ENCODE data around the gene TRIM39. TPM values are rescaled to one million over a fixed set of nuclear protein-coding genes. Genes with fewer than 3 reads are reported as not detected.
A peak's percentile ranks its signal among the peaks of the same experiment; 100 is the strongest.
"Not testable (repeated sequence)": the region's sequence is repeated elsewhere in the genome, so short reads cannot be mapped to it uniquely, and the experiment has no call there.

The TRIM39 gene
- total RNA-seq = 10 to 100 TPM; 12.2 to 23.3 (median 16.2) TPM

- ATAC-seq (ENCODE audit: low FRiP score in 2 of 2) (peak; percentile 89 to 93), DNase-seq (peak; percentile 90 to 98)
- TF ChIP-seq CTCF (IDR thresholded peaks at IDR 0.05) (peak in 1 of 6 experiments; percentile 29), POLR2A (IDR thresholded peaks at IDR 0.05) (peak in 3 of 4 donors; percentile 76 to 94 (median 93)), EP300 (IDR thresholded peaks at IDR 0.05) (peak in 1 of 4 donors; percentile 67), POLR2AphosphoS5 (IDR thresholded peaks at IDR 0.05) (peak; percentile 77 to 87)
- Histone ChIP-seq H3K27me3 (no peaks in the 10 kb centered on the region), H3K4me1 (peaks cover 16 to 47% (median 26%) of the 10 kb centered on the region in 4 donors), H3K4me3 (peak within 1 kb of the TSS; percentile 64 to 95 (median 91)), H3K27ac (peak within 1 kb of the TSS; percentile 93 to 99 (median 98)), H3K36me3 (peaks cover 0 to 26% (median 21%) of the 10 kb centered on the region in 4 donors), H3K9me3 (no peaks in the 10 kb centered on the region)
- 0 to 2% methylated on average over 25 to 32 of the region's 90 CpGs for WGBS, 2 donors
Observed at GRCh38 chr6:30326526-30327231, at the start of gene TRIM39. TRIM39 (plus strand) TSS chr6:30326927; CDS start chr6:30329318, 2,391 bp downstream.

- 95 to 97% methylated on average over 1 of the region's 1 CpG for WGBS, 2 donors
- DNase-seq; H3K36me3 ChIP-seq; ATAC-seq (ENCODE audit: low FRiP score in 2 of 2); H3K4me1 ChIP-seq; H3K27me3 ChIP-seq; H3K27ac ChIP-seq; H3K4me3 ChIP-seq: not testable (repeated sequence)
- peaks cover 51 to 80% (median 67%) of the 10 kb centered on the region in 4 donors for H3K9me3 ChIP-seq
Observed at GRCh38 chr6:30280988-30281387, 45.7 kb upstream of the TRIM39 start.

GRCh38 chr6:30282522-30282921 is 44.2 kb upstream of the TRIM39 start:
- no peak for ATAC-seq (ENCODE audit: low FRiP score in 2 of 2)

GRCh38 chr6:30283761-30284160 is 43.0 kb upstream of the TRIM39 start:
- no peak overlapping the region for H3K27ac ChIP-seq
- TF ChIP-seq POLR2A (IDR thresholded peaks at IDR 0.05) (no peak), POLR2AphosphoS5 (IDR thresholded peaks at IDR 0.05) (no peak), CTCF (IDR thresholded peaks at IDR 0.05) (no peak), EP300 (IDR thresholded peaks at IDR 0.05) (no peak)
- DNase-seq = no peak
- no peak overlapping the region for H3K4me3 ChIP-seq
- peaks cover 0 to 3% (median 2%) of the 10 kb centered on the region in 4 donors for H3K36me3 ChIP-seq
- WGBS, 2 donors = 100% methylated on average over 1 of the region's 1 CpG
- no peak for ATAC-seq (ENCODE audit: low FRiP score in 2 of 2)
- H3K4me1 ChIP-seq = no peaks in the 10 kb centered on the region
- no peaks in the 10 kb centered on the region for H3K27me3 ChIP-seq
- peaks cover 48 to 76% (median 70%) of the 10 kb centered on the region in 4 donors for H3K9me3 ChIP-seq

More at GRCh38 chr6:30282522-30282921, 44.2 kb upstream of the TRIM39 start:
- TF ChIP-seq POLR2A (IDR thresholded peaks at IDR 0.05) (no peak), CTCF (IDR thresholded peaks at IDR 0.05) (no peak), EP300 (IDR thresholded peaks at IDR 0.05) (no peak), POLR2AphosphoS5 (IDR thresholded peaks at IDR 0.05) (no peak)
- H3K27me3 ChIP-seq = no peaks in the 10 kb centered on the region
- no peaks in the 10 kb centered on the region for H3K36me3 ChIP-seq
- no peak overlapping the region for H3K4me3 ChIP-seq
- 91 to 97% methylated on average over 2 of the region's 2 CpGs for WGBS, 2 donors
- H3K9me3 ChIP-seq = peaks cover 51 to 84% (median 70%) of the 10 kb centered on the region in 4 donors
- DNase-seq = no peak
- no peaks in the 10 kb centered on the region for H3K4me1 ChIP-seq
- H3K27ac ChIP-seq = no peak overlapping the region

- WGBS, 2 donors = 0% methylated on average over 1 of the region's 1 CpG
- Histone ChIP-seq H3K4me3 (no peak overlapping the region), H3K27ac (no peak overlapping the region), H3K36me3 (peaks cover 0 to 27% (median 12%) of the 10 kb centered on the region in 4 donors), H3K4me1 (no peaks in the 10 kb centered on the region), H3K27me3 (no peaks in the 10 kb centered on the region), H3K9me3 (peaks cover 27 to 43% (median 40%) of the 10 kb centered on the region in 4 donors)
- no peak for TF ChIP-seq POLR2A (IDR thresholded peaks at IDR 0.05)
- TF ChIP-seq EP300 (IDR thresholded peaks at IDR 0.05) = no peak
- no peak for TF ChIP-seq POLR2AphosphoS5 (IDR thresholded peaks at IDR 0.05)
- TF ChIP-seq CTCF (IDR thresholded peaks at IDR 0.05) = no peak
- DNase-seq (no peak), ATAC-seq (ENCODE audit: low FRiP score in 2 of 2) (no peak)
Observed at GRCh38 chr6:30287139-30287538, 39.6 kb upstream of the TRIM39 start.
